Activated CD8-positive, alpha-beta memory T cell treated with anti-CD3 and anti-CD28 coated beads for 36 hours (primary cell): ENCODE data around the gene DLK1. TPM values are rescaled to one million over a fixed set of nuclear protein-coding genes. Genes with fewer than 3 reads are reported as not detected.

Experiments used
- CTCF ChIA-PET: fragments of 350-600 bp; sonication (Branson Sonifier 250); formaldehyde crosslinking; loops from one replicate; lab custom pipeline; 2021; ENCODE audit warnings: antibody characterized with exemption; lab: Charles Lee
- POLR2A ChIA-PET: fragments of 350-600 bp; sonication (Branson Sonifier 250); formaldehyde crosslinking; loops from one replicate; lab custom pipeline; 2021; ENCODE audit warnings: antibody characterized with exemption; lab: Charles Lee
- total RNA-seq, 2 experiments: library from RNA; stranded (reverse); gene quantifications; one replicate each; pipeline ENCODE4 v1.2.3, GENCODE V29; 2021

Gene DLK1
- total RNA-seq, 2 experiments from 2014 or later = not detected

- ChIA-PET CTCF (no interaction called here), POLR2A (no interaction called here)
Observed at GRCh38 chr14:100748403-100748802, 21.7 kb downstream of the DLK1 start.

- ChIA-PET CTCF (no interaction called here), POLR2A (no interaction called here)
Observed at GRCh38 chr14:100748944-100749343, 22.3 kb downstream of the DLK1 start.

GRCh38 chr14:100749967-100750597, 23.4 kb downstream of the DLK1 start:
- ChIA-PET CTCF (no interaction called here), POLR2A (no interaction called here)

GRCh38 chr14:100750762-100751699, 24.3 kb downstream of the DLK1 start:
- POLR2A ChIA-PET = no interaction called here
- CTCF ChIA-PET = no interaction called here

GRCh38 chr14:100754020-100754419, 27.3 kb downstream of the DLK1 start:
- ChIA-PET CTCF (no interaction called here), POLR2A (no interaction called here)

GRCh38 chr14:100755649-100756048, 29.0 kb downstream of the DLK1 start:
- ChIA-PET POLR2A (no interaction called here), CTCF (no interaction called here)

GRCh38 chr14:100761481-100761880, 34.8 kb downstream of the DLK1 start:
- POLR2A ChIA-PET = no interaction called here
- CTCF ChIA-PET = interaction anchor here (1.0 kb wide), 1 partner anchor 16 kb away, joined by 3 read pairs; no protein-coding TSS in a partner anchor

- CTCF ChIA-PET = interaction anchor here (1.0 kb wide), 1 partner anchor 16 kb away, joined by 3 read pairs; no protein-coding TSS in a partner anchor
- POLR2A ChIA-PET = no interaction called here
Observed at GRCh38 chr14:100762089-100762515, 35.4 kb downstream of the DLK1 start.

- POLR2A ChIA-PET = no interaction called here
- CTCF ChIA-PET = no interaction called here
Observed at GRCh38 chr14:100762901-100763300, 36.2 kb downstream of the DLK1 start.

GRCh38 chr14:100764471-100765115, 37.9 kb downstream of the DLK1 start:
- ChIA-PET POLR2A (no interaction called here), CTCF (no interaction called here)

GRCh38 chr14:100765296-100765695, 38.6 kb downstream of the DLK1 start:
- ChIA-PET POLR2A (no interaction called here), CTCF (no interaction called here)

- ChIA-PET POLR2A (no interaction called here), CTCF (no interaction called here)
Observed at GRCh38 chr14:100765991-100766390, 39.3 kb downstream of the DLK1 start.

- CTCF ChIA-PET = no interaction called here
Observed at GRCh38 chr14:100767003-100767787, 40.5 kb downstream of the DLK1 start.

GRCh38 chr14:100767788-100768536, 41.3 kb downstream of the DLK1 start:
- POLR2A ChIA-PET = no interaction called here
- CTCF ChIA-PET = no interaction called here

More at GRCh38 chr14:100767003-100767787, 40.5 kb downstream of the DLK1 start:
- POLR2A ChIA-PET = no interaction called here

GRCh38 chr14:100769035-100769939, 42.6 kb downstream of the DLK1 start:
- ChIA-PET POLR2A (no interaction called here), CTCF (no interaction called here)

- ChIA-PET POLR2A (no interaction called here), CTCF (no interaction called here)
Observed at GRCh38 chr14:100770046-100770445, 43.4 kb downstream of the DLK1 start.

GRCh38 chr14:100770605-100771120, 44.0 kb downstream of the DLK1 start:
- CTCF ChIA-PET = no interaction called here
- POLR2A ChIA-PET = no interaction called here
